ENCODE data around the gene ADSL. TPM values are rescaled to one million over a fixed set of nuclear protein-coding genes. Genes with fewer than 3 reads are reported as not detected.

Gene ADSL
- total and polyA plus RNA-seq, 4 donors, result 19.4 to 54.5 (median 39.8) TPM

GRCh38 chr22:40391417-40391816 lies 45.1 kb downstream of the ADSL start (continued):
- TF ChIP-seq ZBTB33 (IDR thresholded peaks at IDR 0.05), result no peak
- TF ChIP-seq GABPA (IDR thresholded peaks at IDR 0.05 in 1 of 2, conservative IDR thresholded peaks at IDR 0.05 in 1 of 2), result no peak
- TF ChIP-seq EGR1 (IDR thresholded peaks at IDR 0.05; ENCODE audit: low read depth in 2 of 2), result no peak
- TF ChIP-seq JUND (IDR thresholded peaks at IDR 0.05), result no peak
- no peak for TF ChIP-seq REST (IDR thresholded peaks at IDR 0.05)

GRCh38 chr22:40392618-40393017 lies 46.3 kb downstream of the ADSL start:
- Histone ChIP-seq H3K27ac (ENCODE audit: low read depth in 1 of 2, low read length in 2 of 2) (no peak overlapping the region), H3K4me3 (ENCODE audit: low read depth in 1 of 3, low read length in 3 of 3) (no peak overlapping the region), H3K4me1 (ENCODE audit: control insufficient read depth in 4 of 4, insufficient read depth in 4 of 4, low read length in 3 of 4) (no peaks in the 10 kb centered on the region), H3K27me3 (ENCODE audit: control insufficient read depth in 4 of 4, insufficient read depth in 4 of 4, low read length in 3 of 4) (no peaks in the 10 kb centered on the region), H3K9ac (ENCODE audit: low read depth in 1 of 2, low read length in 2 of 2) (no peak overlapping the region), H3K9me3 (ENCODE audit: control insufficient read depth in 4 of 4, low read length in 3 of 4) (no peaks in the 10 kb centered on the region), H3K36me3 (ENCODE audit: control insufficient read depth in 4 of 4, insufficient read depth in 3 of 4, low read depth in 1 of 4, low read length in 3 of 4) (peaks cover 0 to 3% (median 0%) of the 10 kb centered on the region in 4 donors)
- no peak for DNase-seq (ENCODE audit: low spot score)
- 88% methylated on average over 2 of the region's 2 CpGs for WGBS
- TF ChIP-seq EGR1 (IDR thresholded peaks at IDR 0.05; ENCODE audit: low read depth in 2 of 2) (no peak), RAD21 (IDR thresholded peaks at IDR 0.05) (no peak), MAX (IDR thresholded peaks at IDR 0.05) (no peak), CTCF (IDR thresholded peaks at IDR 0.05; ENCODE audit: low read depth, low read length, missing input control) (no peak), GABPA (IDR thresholded peaks at IDR 0.05 in 1 of 2, conservative IDR thresholded peaks at IDR 0.05 in 1 of 2) (no peak), ATF3 (IDR thresholded peaks at IDR 0.05) (no peak), HNF4A (conservative IDR thresholded peaks at IDR 0.05) (no peak)

- Histone ChIP-seq H3K27me3 (ENCODE audit: control insufficient read depth in 4 of 4, insufficient read depth in 4 of 4, low read length in 3 of 4) (no peaks in the 10 kb centered on the region), H3K4me1 (ENCODE audit: control insufficient read depth in 4 of 4, insufficient read depth in 4 of 4, low read length in 3 of 4) (no peaks in the 10 kb centered on the region), H3K9me3 (ENCODE audit: control insufficient read depth in 4 of 4, low read length in 3 of 4) (no peaks in the 10 kb centered on the region), H3K27ac (ENCODE audit: low read depth in 1 of 2, low read length in 2 of 2) (no peak overlapping the region), H3K9ac (ENCODE audit: low read depth in 1 of 2, low read length in 2 of 2) (no peak overlapping the region), H3K36me3 (ENCODE audit: control insufficient read depth in 4 of 4, insufficient read depth in 3 of 4, low read depth in 1 of 4, low read length in 3 of 4) (peaks cover 0 to 3% (median 0%) of the 10 kb centered on the region in 4 donors), H3K4me3 (ENCODE audit: low read depth in 1 of 3, low read length in 3 of 3) (no peak overlapping the region)
- no peak for DNase-seq (ENCODE audit: low spot score)
- WGBS, result 86% methylated on average over 3 of the region's 3 CpGs
- TF ChIP-seq HNF4A (conservative IDR thresholded peaks at IDR 0.05) (no peak), SP1 (IDR thresholded peaks at IDR 0.05) (no peak), GABPA (IDR thresholded peaks at IDR 0.05 in 1 of 2, conservative IDR thresholded peaks at IDR 0.05 in 1 of 2) (no peak), NR2F2 (IDR thresholded peaks at IDR 0.05) (no peak), EGR1 (IDR thresholded peaks at IDR 0.05; ENCODE audit: low read depth in 2 of 2) (no peak), CTCF (IDR thresholded peaks at IDR 0.05; ENCODE audit: low read depth, low read length, missing input control) (no peak), ZBTB33 (IDR thresholded peaks at IDR 0.05) (no peak), RAD21 (IDR thresholded peaks at IDR 0.05) (no peak), YY1 (IDR thresholded peaks at IDR 0.05) (no peak), JUND (IDR thresholded peaks at IDR 0.05) (no peak), FOXA2 (IDR thresholded peaks at IDR 0.05) (no peak), RXRA (IDR thresholded peaks at IDR 0.05) (no peak)
Measured at GRCh38 chr22:40394607-40395006, 48.3 kb downstream of the ADSL start.

Data from liver (tissue), 9 donors.